Stimulated activated CD4-positive, alpha-beta T cell treated with anti-CD3 and anti-CD28 coated beads, Interleukin-2, amount 100 ng/mL, for 48 hours (primary cell): ENCODE data around the gene MTSS2.
"Not testable (repeated sequence)": the region's sequence is repeated elsewhere in the genome, so short reads cannot be mapped to it uniquely, and the experiment has no call there.

ENCODE experiments used
- DNase-seq, 2 donors: peaks; one replicate each; pipeline ENCODE4 v3.0.0-alpha.2; 2020

Gene MTSS2

GRCh38 chr16:70684146-70685060, 1.4 kb downstream of the MTSS2 start:
- DNase-seq: no peak

GRCh38 chr16:70683146-70683944, 2.5 kb downstream of the MTSS2 start:
- DNase-seq: no peak

GRCh38 chr16:70682239-70683145, 3.4 kb downstream of the MTSS2 start:
- no peak for DNase-seq

GRCh38 chr16:70681382-70682238, 4.2 kb downstream of the MTSS2 start:
- DNase-seq: no peak

- no peak for DNase-seq
Observed at GRCh38 chr16:70680495-70681381, 5.1 kb downstream of the MTSS2 start.

GRCh38 chr16:70679671-70680494, 6.0 kb downstream of the MTSS2 start:
- DNase-seq: peak in 1 of 2 donors; percentile 25

- DNase-seq: no peak
Observed at GRCh38 chr16:70678898-70679670, 6.8 kb downstream of the MTSS2 start.

GRCh38 chr16:70678121-70678897, 7.5 kb downstream of the MTSS2 start:
- no peak for DNase-seq

- DNase-seq: no peak
Observed at GRCh38 chr16:70677499-70678120, 8.2 kb downstream of the MTSS2 start.

- DNase-seq: no peak
Observed at GRCh38 chr16:70676675-70677498, 9.0 kb downstream of the MTSS2 start.

- no peak for DNase-seq
Observed at GRCh38 chr16:70675851-70676513, 9.9 kb downstream of the MTSS2 start.

- no peak for DNase-seq
Observed at GRCh38 chr16:70674221-70675014, 11.4 kb downstream of the MTSS2 start.

- not testable (repeated sequence) for DNase-seq
Observed at GRCh38 chr16:70670938-70671337, 14.9 kb downstream of the MTSS2 start.

- no peak for DNase-seq
Observed at GRCh38 chr16:70670175-70670574, 15.7 kb downstream of the MTSS2 start.
